GM21786 (cell line): ENCODE results near the gene CLTCL1.

Experiments used
- ATAC-seq: cut with Tn5 transposase; IDR thresholded peaks from one replicate; pipeline ENCODE4 v1.9.1; 2021; ENCODE audit not compliant: unreplicated experiment

Gene CLTCL1

GRCh38 chr22:19253143-19253542 lies 38.4 kb downstream of the CLTCL1 start:
- ATAC-seq = no peak

DNA sequence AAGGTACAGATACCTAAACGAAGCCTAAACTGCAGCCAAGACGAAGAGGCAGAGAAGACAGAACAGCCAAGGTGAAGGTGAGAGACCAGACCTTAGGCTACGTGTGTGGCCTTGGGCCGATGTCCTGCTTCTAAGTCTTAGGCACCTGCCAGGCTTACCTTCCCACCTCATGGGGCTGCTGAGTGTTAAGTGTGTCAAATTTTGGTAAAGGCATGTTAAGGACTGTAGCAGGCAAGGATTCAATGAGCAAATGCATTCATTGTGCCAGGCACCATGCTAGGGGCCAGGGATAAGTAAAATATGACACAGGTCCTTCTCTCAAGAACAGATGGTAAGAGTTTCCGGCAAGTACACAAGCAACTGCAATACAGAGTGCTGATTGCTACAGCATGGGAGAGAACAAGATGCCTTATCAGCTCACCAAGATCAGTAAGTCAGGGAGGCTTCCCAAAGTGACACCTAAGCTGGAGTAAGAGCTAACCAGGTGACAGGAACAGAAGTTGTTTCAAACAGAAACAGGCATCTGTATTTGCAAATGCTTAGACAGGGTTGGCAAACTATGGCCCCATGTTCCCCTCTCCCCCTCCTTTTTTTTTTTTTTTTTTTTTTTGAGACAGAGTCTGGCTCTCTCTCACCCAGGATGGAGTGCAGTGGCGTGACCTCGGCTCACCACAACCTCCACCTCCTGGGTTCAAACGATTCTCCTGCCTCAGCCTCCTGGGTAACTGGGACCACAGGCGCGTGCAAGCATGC lies 46.7 kb downstream of the CLTCL1 start:
- ATAC-seq = no peak

DNA sequence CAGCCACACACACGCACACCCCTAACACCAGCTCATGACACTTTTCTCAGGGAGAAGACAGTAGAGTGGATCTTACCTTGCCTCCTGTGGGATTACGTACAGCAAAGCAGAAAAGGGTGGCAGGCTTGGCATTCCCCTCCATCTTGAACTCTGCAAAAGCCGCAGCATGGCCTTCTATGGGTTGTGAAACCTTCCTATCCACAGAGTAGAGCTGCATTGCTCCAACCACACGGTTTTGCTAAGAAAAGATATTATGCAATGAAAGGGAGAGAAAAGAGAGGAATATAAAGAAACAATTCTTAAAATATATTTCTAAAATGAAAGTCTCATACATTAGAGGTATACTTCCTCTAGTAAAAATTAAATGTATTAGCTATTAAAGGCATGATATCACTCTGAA lies 48.8 kb downstream of the CLTCL1 start:
- no peak for ATAC-seq

- no peak for ATAC-seq
Measured at GRCh38 chr22:19241593-19241906, 50.0 kb downstream of the CLTCL1 start.

- no peak for ATAC-seq
Measured at GRCh38 chr22:19240813-19241592, 50.5 kb downstream of the CLTCL1 start.

DNA sequence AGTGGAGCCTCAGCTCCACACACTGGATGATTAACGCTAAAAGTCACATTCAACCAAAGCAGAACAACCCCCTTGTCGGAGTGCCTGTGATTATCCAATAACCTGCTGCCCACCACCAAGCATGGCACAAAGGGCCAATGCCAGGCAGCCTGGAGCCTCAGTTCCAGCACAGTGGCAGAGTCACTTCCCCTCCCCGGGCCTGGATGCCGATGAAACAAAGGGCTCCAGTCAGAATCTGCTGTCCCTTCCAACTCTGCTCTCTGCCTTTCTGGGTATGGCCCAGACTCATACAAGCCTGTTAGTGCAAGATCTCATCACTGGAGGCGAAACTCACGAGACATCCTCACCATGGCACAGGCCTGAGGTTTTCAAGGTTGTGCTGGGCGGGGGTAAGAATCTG lies 52.1 kb downstream of the CLTCL1 start:
- ATAC-seq = no peak

DNA sequence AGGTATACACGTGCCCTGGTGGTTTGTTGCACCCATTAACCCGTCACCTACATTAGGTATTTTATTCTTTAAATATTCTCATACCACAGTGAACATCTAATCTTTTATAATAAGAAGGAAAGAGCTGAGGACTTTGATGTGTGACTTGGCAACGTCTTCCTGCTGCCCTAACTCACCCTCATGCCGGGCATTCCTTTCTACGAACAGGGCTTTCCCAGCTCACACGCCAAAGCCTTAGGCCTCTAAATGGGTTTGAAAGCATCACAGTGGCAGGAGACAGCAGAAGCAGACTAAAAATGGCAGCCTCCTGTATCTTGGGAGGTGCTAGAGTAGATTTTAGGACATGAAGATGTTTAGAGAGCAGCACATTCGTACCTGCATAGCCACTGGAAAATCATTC lies 52.6 kb downstream of the CLTCL1 start:
- no peak for ATAC-seq

DNA sequence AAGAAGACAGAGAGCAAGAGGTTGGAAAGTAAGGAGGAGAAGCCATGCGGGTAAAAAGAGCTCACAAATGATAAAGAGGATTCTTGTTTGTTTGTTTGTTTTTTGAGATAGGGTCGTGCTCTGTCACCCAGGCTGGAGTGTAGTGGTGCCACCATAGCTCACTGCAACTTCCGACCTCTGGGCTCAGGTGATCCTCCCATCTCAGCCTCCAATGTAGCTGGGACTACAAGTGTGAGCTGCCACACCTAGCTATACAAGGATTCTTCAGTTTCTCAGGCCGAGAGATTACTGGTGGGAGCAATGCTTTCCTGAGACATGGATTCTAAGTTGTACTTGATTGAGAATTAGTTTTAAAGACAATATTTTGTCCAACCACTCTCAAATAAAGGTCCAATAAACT lies 55.6 kb downstream of the CLTCL1 start:
- ATAC-seq = no peak

- ATAC-seq = no peak
Measured at GRCh38 chr22:19234126-19234896, 57.2 kb downstream of the CLTCL1 start.

- ATAC-seq = no peak
Measured at GRCh38 chr22:19233189-19233661, 58.3 kb downstream of the CLTCL1 start.

DNA sequence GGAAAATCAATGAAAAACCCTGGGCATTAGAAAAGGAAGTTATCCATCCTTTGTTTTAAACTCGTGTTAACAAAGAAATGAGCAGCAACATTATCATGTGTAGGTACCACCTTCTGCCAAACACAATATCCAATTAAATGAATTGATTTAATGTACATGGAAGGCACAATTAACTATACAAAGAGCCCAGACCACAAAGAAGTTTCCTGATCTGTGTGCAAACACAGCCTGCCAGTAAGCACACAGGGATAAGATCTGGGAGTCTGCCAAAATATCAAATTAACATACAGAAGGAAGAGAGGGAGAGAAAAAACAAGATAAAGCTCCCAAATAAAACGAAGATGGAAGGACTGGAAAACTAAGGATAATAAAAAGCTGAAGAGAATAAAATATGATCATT lies 58.9 kb downstream of the CLTCL1 start:
- no peak for ATAC-seq

DNA sequence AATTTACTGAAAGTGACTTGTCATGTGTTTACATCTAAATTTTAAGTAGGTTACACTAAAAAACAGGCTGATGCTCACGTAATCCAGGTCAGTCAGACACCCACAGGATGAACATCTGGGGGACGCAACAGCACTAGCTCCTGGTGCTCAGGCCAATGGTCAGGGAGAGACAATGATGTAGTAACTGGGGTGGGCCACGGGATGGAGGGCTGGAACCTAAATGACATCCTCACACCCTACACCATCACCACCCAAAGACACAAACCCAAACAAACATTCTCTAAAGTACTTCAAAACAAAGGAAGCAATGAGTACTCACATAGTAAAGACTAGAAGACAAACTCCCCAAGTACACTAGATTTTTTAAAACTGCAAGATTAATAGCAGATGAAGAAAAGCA lies 59.5 kb downstream of the CLTCL1 start:
- no peak for ATAC-seq

- ATAC-seq = no peak
Measured at GRCh38 chr22:19229600-19229999, 61.9 kb downstream of the CLTCL1 start.

- ATAC-seq = no peak
Measured at GRCh38 chr22:19228179-19228578, 63.3 kb downstream of the CLTCL1 start.

DNA sequence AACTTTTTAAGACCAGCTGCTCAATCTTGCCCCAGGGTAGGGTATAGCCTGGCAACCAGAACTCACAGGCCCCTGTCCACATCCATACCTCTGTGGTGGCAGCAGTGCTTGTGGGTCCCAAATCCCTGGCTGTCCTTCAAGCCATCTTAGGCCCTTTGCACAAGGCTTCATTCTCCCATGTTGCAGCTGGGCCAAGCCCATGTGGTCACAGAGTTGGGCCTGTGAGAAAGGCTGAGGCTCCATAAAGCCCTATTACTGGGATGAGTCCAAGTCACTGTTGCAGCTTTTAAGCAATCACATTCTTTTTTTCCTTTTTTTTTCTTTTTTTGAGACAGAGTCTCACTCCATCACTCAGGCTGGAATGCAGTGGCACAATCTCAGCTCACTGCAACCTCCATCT lies 65.1 kb downstream of the CLTCL1 start:
- no peak for ATAC-seq

- ATAC-seq = no peak
Measured at GRCh38 chr22:19225560-19225959, 66.0 kb downstream of the CLTCL1 start.

DNA sequence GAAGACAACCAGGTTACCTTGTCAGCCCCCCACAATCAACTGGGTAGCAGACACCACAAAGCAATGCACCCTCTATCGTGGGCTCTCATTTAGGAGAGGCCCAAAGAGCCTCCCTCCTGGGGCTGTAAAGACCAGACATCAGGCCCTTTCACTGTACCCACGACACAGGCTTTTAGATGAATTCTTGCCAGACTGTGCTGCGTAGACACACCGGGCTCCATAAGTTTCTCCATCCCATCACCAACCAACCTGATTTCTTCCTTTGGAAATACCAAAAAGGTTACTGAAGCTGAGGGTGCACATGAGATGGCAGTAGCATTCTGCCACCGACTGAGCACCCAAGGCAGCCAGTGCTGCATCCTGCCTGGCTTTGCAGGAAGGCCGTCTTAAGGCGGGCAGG lies 66.5 kb downstream of the CLTCL1 start:
- ATAC-seq = no peak

GRCh38 chr22:19224557-19224956 lies 67.0 kb downstream of the CLTCL1 start:
- no peak for ATAC-seq

- ATAC-seq = no peak
Measured at GRCh38 chr22:19223617-19224016, 67.9 kb downstream of the CLTCL1 start.

GRCh38 chr22:19223110-19223509 lies 68.4 kb downstream of the CLTCL1 start:
- no peak for ATAC-seq

- no peak for ATAC-seq
Measured at GRCh38 chr22:19222242-19223005, 69.1 kb downstream of the CLTCL1 start.
